GM19099 (cell line): Measurements from ENCODE around the gene MYO5B.

ENCODE experiments used
- POLR2A ChIP-seq: IDR thresholded peaks from 3 replicates; pipeline ENCODE4 v1.6.1; 2011; ENCODE audit warnings: low read depth; ENCODE audit not compliant: insufficient read length; ENCODE audit errors: extremely low read depth

MYO5B gene

GRCh38 chr18:49878015-49878414 is 316.9 kb downstream of the MYO5B start:
- no peak for TF ChIP-seq POLR2A

GRCh38 chr18:49876536-49876935 is 318.4 kb downstream of the MYO5B start:
- no peak for TF ChIP-seq POLR2A

- TF ChIP-seq POLR2A, result no peak
Measured at GRCh38 chr18:49875783-49876182, 319.2 kb downstream of the MYO5B start.

DNA sequence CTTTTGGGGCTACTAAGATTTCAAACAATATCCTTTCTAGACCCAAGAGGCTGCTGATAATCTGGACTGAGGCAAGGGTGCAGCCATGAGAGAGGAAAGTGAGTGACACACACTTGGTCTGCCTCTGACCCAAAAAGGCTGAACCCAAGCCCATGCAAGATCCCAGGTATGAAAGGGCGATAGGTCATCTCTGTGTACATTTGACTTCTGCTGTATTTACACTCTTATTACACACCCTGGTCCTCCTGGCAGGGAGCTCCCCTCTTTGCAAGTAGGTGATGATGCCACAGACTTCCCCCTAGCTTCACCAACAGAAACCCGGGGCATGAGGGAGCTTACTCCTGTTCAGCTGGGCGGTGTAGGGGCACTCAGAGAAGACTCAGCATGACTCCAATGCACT is 319.8 kb downstream of the MYO5B start:
- no peak for TF ChIP-seq POLR2A

DNA sequence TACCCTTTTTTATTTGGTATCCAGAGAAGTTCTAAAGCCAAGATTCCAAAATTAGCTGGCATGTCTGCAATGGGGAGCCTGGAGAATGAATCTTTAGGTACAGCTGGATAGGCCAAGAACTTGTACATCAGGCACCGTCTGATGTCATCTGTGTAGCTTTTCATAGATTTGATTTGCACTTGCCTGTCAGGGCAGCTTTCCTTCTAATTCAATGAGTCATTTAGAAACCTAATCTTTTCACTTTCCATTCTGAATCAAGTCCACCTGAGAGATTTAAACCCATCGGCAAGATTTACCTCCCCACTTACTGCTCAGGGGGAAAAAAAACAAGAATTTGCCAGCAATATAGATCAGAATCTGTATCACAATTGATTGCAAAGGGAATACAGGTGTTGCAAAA is 320.7 kb downstream of the MYO5B start:
- no peak for TF ChIP-seq POLR2A

DNA sequence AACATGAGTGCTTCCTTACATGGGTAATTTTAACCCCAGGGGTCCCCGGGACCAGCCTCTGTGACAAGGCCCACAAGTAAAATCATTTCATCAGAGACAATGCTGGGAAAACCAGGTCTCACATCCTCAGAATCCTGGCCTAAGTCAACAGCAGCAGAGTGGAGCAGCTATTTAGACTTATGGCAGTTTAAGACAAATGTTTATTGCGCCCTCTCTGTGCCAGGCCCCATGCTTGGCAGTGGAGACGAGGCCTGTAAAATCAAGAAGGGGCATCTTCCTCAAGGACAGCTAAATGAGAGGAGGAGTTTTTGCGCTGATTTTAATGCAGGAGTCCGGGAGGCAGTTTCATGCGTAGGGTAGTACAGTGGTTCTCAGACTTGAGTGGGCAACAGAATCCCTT is 325.6 kb downstream of the MYO5B start:
- no peak for TF ChIP-seq POLR2A

- TF ChIP-seq POLR2A, result no peak
Measured at GRCh38 chr18:49866680-49867079, 328.3 kb downstream of the MYO5B start.

GRCh38 chr18:49865401-49865800 is 329.5 kb downstream of the MYO5B start:
- no peak for TF ChIP-seq POLR2A

DNA sequence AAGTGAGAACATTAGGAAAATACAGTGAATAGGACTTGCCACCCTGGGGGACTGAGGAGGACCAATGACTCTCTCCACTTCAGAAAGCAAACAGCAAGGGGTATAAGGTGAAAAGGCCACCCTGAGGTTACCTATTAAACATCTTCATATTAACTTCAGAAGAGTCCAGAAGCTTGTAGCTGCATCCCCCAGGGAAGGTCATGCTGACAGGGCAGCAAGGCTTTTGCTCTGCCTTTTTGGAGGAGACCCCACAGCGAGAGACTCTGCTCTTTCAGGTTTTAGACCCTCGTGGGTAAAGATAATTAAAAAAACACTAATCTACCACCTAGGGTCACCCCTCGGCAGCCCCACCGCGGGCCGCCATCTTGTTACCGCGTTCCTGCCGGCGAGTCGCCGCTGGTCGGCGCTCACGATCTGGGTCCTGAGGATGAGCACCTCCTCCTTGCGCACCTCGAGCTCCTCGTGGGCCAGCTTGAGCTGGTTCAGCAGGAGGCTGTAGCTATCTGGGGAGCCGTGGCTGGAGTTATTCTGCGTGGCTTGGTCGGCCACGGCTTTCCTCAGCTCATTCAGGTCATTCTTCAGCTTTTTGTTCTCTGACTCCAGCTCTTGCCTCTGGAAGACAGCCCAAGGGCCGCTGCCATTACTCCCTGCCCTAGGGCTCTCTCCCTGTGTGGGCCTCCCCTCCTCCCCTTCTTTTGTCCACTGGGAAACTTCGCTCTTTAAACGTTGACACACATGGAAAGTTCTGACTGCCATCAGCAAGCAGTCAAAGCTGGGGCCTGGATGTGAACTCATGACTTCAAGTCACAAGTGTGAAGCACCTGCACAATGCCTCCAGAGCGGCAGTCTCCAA is 331.0 kb downstream of the MYO5B start:
- no peak for TF ChIP-seq POLR2A

- no peak for TF ChIP-seq POLR2A
Measured at GRCh38 chr18:49862656-49863385, 332.1 kb downstream of the MYO5B start.

- TF ChIP-seq POLR2A, result no peak
Measured at GRCh38 chr18:49861659-49862058, 333.3 kb downstream of the MYO5B start.

- no peak for TF ChIP-seq POLR2A
Measured at GRCh38 chr18:49859725-49860124, 335.2 kb downstream of the MYO5B start.

DNA sequence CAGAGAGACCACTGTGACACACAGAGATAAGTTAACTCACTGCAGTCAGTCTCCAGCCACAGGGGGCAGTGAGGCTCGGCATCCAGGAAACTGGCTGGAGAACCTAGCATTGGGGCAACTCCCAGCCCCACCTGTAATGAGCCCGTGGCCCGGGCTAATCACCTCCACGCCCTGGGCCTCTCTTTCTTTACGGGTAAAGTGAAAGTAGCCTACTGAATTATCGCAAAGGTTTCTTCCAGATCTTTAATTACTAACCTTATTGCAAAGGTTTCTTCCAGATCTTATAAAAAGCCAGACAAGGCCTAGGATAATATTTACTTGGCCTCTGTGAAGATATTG is 336.0 kb downstream of the MYO5B start:
- TF ChIP-seq POLR2A, result no peak

DNA sequence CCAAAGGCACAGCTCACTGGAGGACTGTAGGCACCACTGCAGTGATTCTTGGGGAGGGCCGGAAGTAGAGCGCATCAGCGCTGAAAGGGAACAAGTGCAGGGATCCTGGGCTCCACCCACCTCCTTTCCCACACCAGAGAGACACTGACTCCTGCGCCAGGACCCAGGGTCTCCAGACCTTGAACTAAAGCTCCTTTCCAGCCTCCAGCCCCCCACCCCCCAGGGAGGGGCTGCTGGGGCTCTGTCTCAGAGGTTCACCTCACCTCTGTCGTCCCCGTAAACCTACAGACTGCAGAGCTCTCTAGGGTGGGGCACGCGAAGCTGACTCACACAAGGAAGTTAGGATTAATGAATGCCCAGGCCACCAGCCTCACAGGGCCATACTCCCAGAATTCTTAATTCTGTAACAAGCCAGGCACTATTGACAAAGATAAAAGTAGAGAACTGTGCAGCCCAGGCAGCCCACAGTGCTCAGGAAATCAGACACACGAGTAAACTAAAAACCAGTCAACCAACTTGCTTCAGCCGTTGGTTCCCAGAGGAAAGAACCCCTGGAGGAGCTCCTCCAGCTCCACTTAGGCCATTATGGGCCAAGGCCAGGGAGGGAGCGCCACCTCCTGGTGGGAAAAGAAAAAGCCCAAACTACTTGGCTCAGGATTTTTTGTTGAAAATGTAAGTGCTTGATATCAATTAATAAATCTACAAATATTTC is 336.5 kb downstream of the MYO5B start:
- no peak for TF ChIP-seq POLR2A

DNA sequence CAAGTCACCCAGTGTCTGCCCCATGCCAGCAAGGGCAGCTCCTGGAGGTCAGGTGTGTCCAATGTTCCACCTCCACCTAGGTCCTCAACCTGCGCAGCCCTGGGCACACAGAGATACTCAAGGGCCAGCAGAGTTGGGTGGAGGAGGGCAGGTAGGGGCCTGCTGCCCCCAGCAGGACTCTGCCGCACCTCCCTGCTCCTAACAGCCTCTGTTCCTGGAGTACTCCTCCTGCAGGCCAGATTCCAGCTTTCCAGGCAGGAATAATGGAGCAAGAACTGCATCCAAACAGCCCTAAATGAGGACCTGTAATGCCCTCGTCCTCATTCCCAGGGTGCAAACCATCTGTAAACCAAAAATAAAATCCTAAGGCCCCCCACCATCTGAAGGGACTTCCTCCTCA is 337.2 kb downstream of the MYO5B start:
- TF ChIP-seq POLR2A, result no peak

DNA sequence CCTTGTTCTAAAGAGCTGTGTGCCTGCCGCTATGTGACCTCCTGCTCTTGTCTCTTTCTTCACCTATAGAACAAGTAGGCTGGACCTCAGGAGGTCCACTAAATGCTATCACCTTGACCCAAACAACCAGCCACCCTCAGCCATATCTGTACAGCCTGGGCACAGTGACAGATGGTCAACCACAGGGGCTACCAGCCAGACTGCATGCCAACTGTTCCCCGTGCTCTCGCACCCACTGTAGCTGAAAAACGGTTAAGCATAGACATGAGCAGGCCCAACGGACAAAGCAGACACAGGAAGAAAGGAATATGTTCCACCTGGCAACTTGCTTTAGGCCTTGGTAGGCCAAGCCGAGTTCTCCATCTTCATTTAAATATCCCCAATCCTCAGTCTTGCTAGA is 338.5 kb downstream of the MYO5B start:
- no peak for TF ChIP-seq POLR2A
